ENCODE measurements around the gene FANCG. TPM values are rescaled to one million over a fixed set of nuclear protein-coding genes. Genes with fewer than 3 reads are reported as not detected.
A peak's percentile ranks its signal among the peaks of the same experiment; 100 is the strongest.

Gene FANCG
- total RNA-seq, 1 donor = 10.9 TPM

GRCh38 chr9:35071814-35072460 lies 7.8 kb downstream of the FANCG start:
- H3K27ac ChIP-seq (ENCODE audit: low read depth, low read length) = peak overlapping the region; percentile 96
- peaks cover 20% of the 10 kb centered on the region for H3K4me1 ChIP-seq (ENCODE audit: insufficient read depth, low read length)
- peak; percentile 97 for DNase-seq (ENCODE audit: insufficient read length, low spot score, missing footprints)
- no peaks in the 10 kb centered on the region for H3K9me3 ChIP-seq (ENCODE audit: low read depth, low read length)
- H3K27me3 ChIP-seq (ENCODE audit: insufficient read depth, low read length) = no peaks in the 10 kb centered on the region
- peak overlapping the region; percentile 35 for H2AFZ ChIP-seq (ENCODE audit: low read length)
- H3K4me3 ChIP-seq (ENCODE audit: insufficient read depth, low read length) = peak overlapping the region; percentile 94
- peaks cover 56% of the 10 kb centered on the region for H3K79me2 ChIP-seq (ENCODE audit: insufficient read depth, low read length)
- peaks cover 36% of the 10 kb centered on the region for H3K36me3 ChIP-seq (ENCODE audit: insufficient read depth, low read length)
- peak; percentile 13 for TF ChIP-seq CTCF (IDR thresholded peaks at IDR 0.05; ENCODE audit: extremely low read depth, low read depth, low read length)
- peak overlapping the region; percentile 79 for H3K4me2 ChIP-seq (ENCODE audit: insufficient read depth, low read length)
- peaks cover 49% of the 10 kb centered on the region for H4K20me1 ChIP-seq (ENCODE audit: insufficient read depth, low read length)

- H3K4me2 ChIP-seq (ENCODE audit: insufficient read depth, low read length) = peak overlapping the region; percentile 79
- H3K79me2 ChIP-seq (ENCODE audit: insufficient read depth, low read length) = peaks cover 59% of the 10 kb centered on the region
- no peak overlapping the region for H2AFZ ChIP-seq (ENCODE audit: low read length)
- H4K20me1 ChIP-seq (ENCODE audit: insufficient read depth, low read length) = peaks cover 55% of the 10 kb centered on the region
- no peak for TF ChIP-seq CTCF (IDR thresholded peaks at IDR 0.05; ENCODE audit: extremely low read depth, low read depth, low read length)
- DNase-seq (ENCODE audit: insufficient read length, low spot score, missing footprints) = no peak
- peaks cover 37% of the 10 kb centered on the region for H3K36me3 ChIP-seq (ENCODE audit: insufficient read depth, low read length)
- H3K27me3 ChIP-seq (ENCODE audit: insufficient read depth, low read length) = no peaks in the 10 kb centered on the region
- H3K4me1 ChIP-seq (ENCODE audit: insufficient read depth, low read length) = peaks cover 20% of the 10 kb centered on the region
- peak overlapping the region; percentile 94 for H3K4me3 ChIP-seq (ENCODE audit: insufficient read depth, low read length)
- peak overlapping the region; percentile 96 for H3K27ac ChIP-seq (ENCODE audit: low read depth, low read length)
- no peaks in the 10 kb centered on the region for H3K9me3 ChIP-seq (ENCODE audit: low read depth, low read length)
Observed at GRCh38 chr9:35070823-35071813, 8.6 kb downstream of the FANCG start.

- H3K4me1 ChIP-seq (ENCODE audit: insufficient read depth, low read length) = peaks cover 20% of the 10 kb centered on the region
- H3K4me3 ChIP-seq (ENCODE audit: insufficient read depth, low read length) = no peak overlapping the region
- H3K27me3 ChIP-seq (ENCODE audit: insufficient read depth, low read length) = no peaks in the 10 kb centered on the region
- no peak overlapping the region for H2AFZ ChIP-seq (ENCODE audit: low read length)
- H3K4me2 ChIP-seq (ENCODE audit: insufficient read depth, low read length) = peak overlapping the region; percentile 79
- H3K9me3 ChIP-seq (ENCODE audit: low read depth, low read length) = no peaks in the 10 kb centered on the region
- no peak for TF ChIP-seq CTCF (IDR thresholded peaks at IDR 0.05; ENCODE audit: extremely low read depth, low read depth, low read length)
- H3K36me3 ChIP-seq (ENCODE audit: insufficient read depth, low read length) = peaks cover 48% of the 10 kb centered on the region
- no peak overlapping the region for H3K27ac ChIP-seq (ENCODE audit: low read depth, low read length)
- peaks cover 62% of the 10 kb centered on the region for H4K20me1 ChIP-seq (ENCODE audit: insufficient read depth, low read length)
- DNase-seq (ENCODE audit: insufficient read length, low spot score, missing footprints) = no peak
- peaks cover 73% of the 10 kb centered on the region for H3K79me2 ChIP-seq (ENCODE audit: insufficient read depth, low read length)
Observed at GRCh38 chr9:35069020-35069419, 10.7 kb downstream of the FANCG start.

- Histone ChIP-seq H3K36me3 (ENCODE audit: insufficient read depth, low read length) (peaks cover 64% of the 10 kb centered on the region), H3K4me3 (ENCODE audit: insufficient read depth, low read length) (no peak overlapping the region), H3K27me3 (ENCODE audit: insufficient read depth, low read length) (no peaks in the 10 kb centered on the region), H4K20me1 (ENCODE audit: insufficient read depth, low read length) (peaks cover 80% of the 10 kb centered on the region), H3K4me1 (ENCODE audit: insufficient read depth, low read length) (peaks cover 12% of the 10 kb centered on the region), H2AFZ (ENCODE audit: low read length) (no peak overlapping the region), H3K79me2 (ENCODE audit: insufficient read depth, low read length) (peaks cover 91% of the 10 kb centered on the region), H3K9me3 (ENCODE audit: low read depth, low read length) (no peaks in the 10 kb centered on the region), H3K4me2 (ENCODE audit: insufficient read depth, low read length) (no peak overlapping the region), H3K27ac (ENCODE audit: low read depth, low read length) (no peak overlapping the region)
- TF ChIP-seq CTCF (IDR thresholded peaks at IDR 0.05; ENCODE audit: extremely low read depth, low read depth, low read length) = no peak
- DNase-seq (ENCODE audit: insufficient read length, low spot score, missing footprints) = no peak
Observed at GRCh38 chr9:35067056-35067455, 12.7 kb downstream of the FANCG start.
